ENCODE results near the gene SRD5A1. TPM values are rescaled to one million over a fixed set of nuclear protein-coding genes. Genes with fewer than 3 reads are reported as not detected.
A peak's percentile ranks its signal among the peaks of the same experiment; 100 is the strongest.

The SRD5A1 gene
- total and polyA plus RNA-seq, 12 donors, result 1.6 to 15.0 (median 6.7) TPM

GRCh38 chr5:6700685-6701355 is 67.6 kb downstream of the SRD5A1 start:
- no peaks in the 10 kb centered on the region for H3K27me3 ChIP-seq
- no peak overlapping the region for H3K4me3 ChIP-seq
- H3K4me1 ChIP-seq (replicated peaks in 1 of 2), result peaks cover 10 to 19% of the 10 kb centered on the region in 2 donors
- intact Hi-C loops (cut with DNase I), result no loop called here
- TF ChIP-seq, protein P1, sequence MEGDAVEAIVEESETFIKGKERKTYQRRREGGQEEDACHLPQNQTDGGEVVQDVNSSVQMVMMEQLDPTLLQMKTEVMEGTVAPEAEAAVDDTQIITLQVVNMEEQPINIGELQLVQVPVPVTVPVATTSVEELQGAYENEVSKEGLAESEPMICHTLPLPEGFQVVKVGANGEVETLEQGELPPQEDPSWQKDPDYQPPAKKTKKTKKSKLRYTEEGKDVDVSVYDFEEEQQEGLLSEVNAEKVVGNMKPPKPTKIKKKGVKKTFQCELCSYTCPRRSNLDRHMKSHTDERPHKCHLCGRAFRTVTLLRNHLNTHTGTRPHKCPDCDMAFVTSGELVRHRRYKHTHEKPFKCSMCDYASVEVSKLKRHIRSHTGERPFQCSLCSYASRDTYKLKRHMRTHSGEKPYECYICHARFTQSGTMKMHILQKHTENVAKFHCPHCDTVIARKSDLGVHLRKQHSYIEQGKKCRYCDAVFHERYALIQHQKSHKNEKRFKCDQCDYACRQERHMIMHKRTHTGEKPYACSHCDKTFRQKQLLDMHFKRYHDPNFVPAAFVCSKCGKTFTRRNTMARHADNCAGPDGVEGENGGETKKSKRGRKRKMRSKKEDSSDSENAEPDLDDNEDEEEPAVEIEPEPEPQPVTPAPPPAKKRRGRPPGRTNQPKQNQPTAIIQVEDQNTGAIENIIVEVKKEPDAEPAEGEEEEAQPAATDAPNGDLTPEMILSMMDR (IDR thresholded peaks at IDR 0.05), result no peak
- no peak for TF ChIP-seq POLR2A (IDR thresholded peaks at IDR 0.05)
- H3K9me3 ChIP-seq (replicated peaks in 1 of 3), result no peaks in the 10 kb centered on the region
- H3K27ac ChIP-seq, result no peak overlapping the region
- DNase-seq, result no peak
- no peaks in the 10 kb centered on the region for H3K36me3 ChIP-seq (replicated peaks in 1 of 2)
- WGBS, 4 donors, result 66 to 82% (median 77%) methylated on average over 12 of the region's 12 CpGs

DNA sequence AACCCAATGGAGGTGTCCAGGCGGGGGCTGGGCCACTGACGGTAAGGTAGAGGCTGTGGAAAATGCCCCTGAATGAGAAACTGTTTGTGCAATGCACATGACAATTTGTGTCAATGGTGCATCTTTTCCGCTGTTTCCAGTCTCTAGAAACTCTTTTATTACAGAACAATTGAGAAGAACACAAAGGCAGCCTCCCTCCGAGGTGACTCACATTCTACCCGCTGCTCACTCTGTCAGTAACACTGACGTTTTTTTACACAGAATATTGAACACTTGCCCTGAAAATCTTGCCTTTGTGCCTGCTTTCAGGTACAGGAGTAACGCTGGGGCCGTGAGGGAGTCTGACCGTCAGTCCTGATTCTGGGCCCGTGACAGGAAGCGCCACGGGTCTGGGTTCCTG is 68.3 kb downstream of the SRD5A1 start:
- no peak for DNase-seq
- intact Hi-C loops (cut with DNase I), result no loop called here
- Histone ChIP-seq H3K36me3 (replicated peaks in 1 of 2) (no peaks in the 10 kb centered on the region), H3K9me3 (replicated peaks in 1 of 3) (no peaks in the 10 kb centered on the region), H3K27me3 (no peaks in the 10 kb centered on the region), H3K4me1 (replicated peaks in 1 of 2) (peaks cover 10 to 19% of the 10 kb centered on the region in 2 donors), H3K4me3 (no peak overlapping the region), H3K27ac (no peak overlapping the region)
- 78 to 86% (median 82%) methylated on average over 12 of the region's 12 CpGs for WGBS, 4 donors
- TF ChIP-seq POLR2A (IDR thresholded peaks at IDR 0.05), result no peak
- TF ChIP-seq, protein P1 (IDR thresholded peaks at IDR 0.05), result no peak

DNA sequence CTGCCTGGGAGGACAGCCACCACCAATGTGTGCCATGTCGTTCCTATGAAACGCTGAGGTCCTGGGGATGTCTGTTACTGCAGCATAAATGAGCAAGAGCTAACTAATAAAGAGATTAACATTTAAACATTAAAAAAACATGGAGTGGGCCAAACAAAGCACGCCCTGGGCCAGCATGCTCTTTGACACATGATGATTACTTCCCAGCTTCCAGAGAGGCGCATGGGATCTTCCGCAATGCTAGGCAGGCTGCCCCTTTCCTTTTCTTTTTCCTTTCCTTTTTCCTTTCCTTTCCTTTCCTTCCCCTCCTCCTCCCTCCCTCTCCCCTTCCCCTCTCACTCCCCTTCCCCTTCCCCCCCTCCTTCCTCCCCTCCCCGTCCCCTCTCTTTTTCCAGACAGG is 69.4 kb downstream of the SRD5A1 start:
- intact Hi-C loops (cut with DNase I), result no loop called here
- Histone ChIP-seq H3K36me3 (replicated peaks in 1 of 2) (no peaks in the 10 kb centered on the region), H3K4me1 (replicated peaks in 1 of 2) (peaks cover 10 to 19% of the 10 kb centered on the region in 2 donors), H3K9me3 (replicated peaks in 1 of 3) (no peaks in the 10 kb centered on the region), H3K27ac (no peak overlapping the region), H3K4me3 (no peak overlapping the region), H3K27me3 (no peaks in the 10 kb centered on the region)
- 94 to 99% (median 96%) methylated on average over 6 of the region's 6 CpGs for WGBS, 4 donors
- TF ChIP-seq POLR2A (IDR thresholded peaks at IDR 0.05), result no peak
- TF ChIP-seq, protein P1 (IDR thresholded peaks at IDR 0.05), result no peak
- DNase-seq, result peak in 1 of 7 donors; percentile 45

- 54 to 73% (median 59%) methylated on average over 6 of the region's 6 CpGs for WGBS, 4 donors
- intact Hi-C loops (cut with DNase I), result no loop called here
Measured at GRCh38 chr5:6703806-6704205, 70.6 kb downstream of the SRD5A1 start.

More at GRCh38 chr5:6703806-6704205, 70.6 kb downstream of the SRD5A1 start:
- Histone ChIP-seq H3K27me3 (no peaks in the 10 kb centered on the region), H3K27ac (peak overlapping the region; percentile 37 to 92 (median 66)), H3K4me3 (no peak overlapping the region), H3K9me3 (replicated peaks in 1 of 3) (no peaks in the 10 kb centered on the region), H3K36me3 (replicated peaks in 1 of 2) (no peaks in the 10 kb centered on the region), H3K4me1 (replicated peaks in 1 of 2) (peaks cover 10 to 19% of the 10 kb centered on the region in 2 donors)
- DNase-seq, result no peak
- TF ChIP-seq, protein P1 (IDR thresholded peaks at IDR 0.05), result no peak
- TF ChIP-seq POLR2A (IDR thresholded peaks at IDR 0.05), result no peak

All from adrenal gland (tissue), 12 donors.